GM10248 (cell line): ENCODE measurements around the gene PGLYRP4.
A peak's percentile ranks its signal among the peaks of the same experiment; 100 is the strongest.

Experiments
- CTCF ChIA-PET: fragments of 300-600 bp; sonication (Branson Sonifier 250); formaldehyde crosslinking; extraction: SDS; loops from one replicate; lab custom pipeline; 2021; ENCODE audit warnings: antibody characterized with exemption; lab: Yijun Ruan, JAX
- POLR2A ChIA-PET: fragments of 350-650 bp; sonication (Branson Sonifier 250); formaldehyde crosslinking; extraction: SDS; loops from one replicate; lab custom pipeline; 2020; ENCODE audit warnings: antibody characterized with exemption; lab: Yijun Ruan, JAX
- DNase-seq: peaks from one replicate; pipeline ENCODE4 v3.0.0; 2012; ENCODE audit errors: extremely low spot score
- CTCF ChIP-seq: IDR thresholded peaks from 2 replicates; pipeline ENCODE4 v1.5.1; 2012; ENCODE audit warnings: mild to moderate bottlenecking, low read depth; ENCODE audit errors: extremely low read depth, missing control alignments, control extremely low read depth

The PGLYRP4 gene

DNA sequence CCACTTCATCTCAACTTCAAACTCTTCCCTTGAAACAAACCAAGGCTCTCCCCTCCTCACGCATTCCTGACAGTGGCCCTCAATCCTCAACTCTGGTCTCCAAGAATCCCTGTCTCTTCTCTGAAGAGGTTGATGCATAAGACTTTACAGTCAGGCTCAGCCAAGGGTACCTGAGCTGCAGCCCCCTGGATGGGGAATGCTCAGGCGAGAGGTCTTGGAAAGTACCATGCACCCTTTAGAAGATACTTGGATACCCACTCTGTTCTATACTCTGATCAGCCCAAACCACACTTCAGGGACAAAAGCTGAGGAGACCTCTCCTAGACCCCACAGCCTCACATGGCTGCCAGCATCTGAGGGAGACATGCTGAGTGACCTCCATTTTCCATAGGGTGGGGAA lies 35.4 kb downstream of the PGLYRP4 start:
- CTCF ChIA-PET: interaction anchor here (1.1 to 3.1 kb wide), 7 partner anchors 8 to 854 kb away, joined by 3 to 17 read pairs (median 4); no protein-coding TSS in a partner anchor
- POLR2A ChIA-PET: no interaction called here
- TF ChIP-seq CTCF: no peak
- no peak for DNase-seq

DNA sequence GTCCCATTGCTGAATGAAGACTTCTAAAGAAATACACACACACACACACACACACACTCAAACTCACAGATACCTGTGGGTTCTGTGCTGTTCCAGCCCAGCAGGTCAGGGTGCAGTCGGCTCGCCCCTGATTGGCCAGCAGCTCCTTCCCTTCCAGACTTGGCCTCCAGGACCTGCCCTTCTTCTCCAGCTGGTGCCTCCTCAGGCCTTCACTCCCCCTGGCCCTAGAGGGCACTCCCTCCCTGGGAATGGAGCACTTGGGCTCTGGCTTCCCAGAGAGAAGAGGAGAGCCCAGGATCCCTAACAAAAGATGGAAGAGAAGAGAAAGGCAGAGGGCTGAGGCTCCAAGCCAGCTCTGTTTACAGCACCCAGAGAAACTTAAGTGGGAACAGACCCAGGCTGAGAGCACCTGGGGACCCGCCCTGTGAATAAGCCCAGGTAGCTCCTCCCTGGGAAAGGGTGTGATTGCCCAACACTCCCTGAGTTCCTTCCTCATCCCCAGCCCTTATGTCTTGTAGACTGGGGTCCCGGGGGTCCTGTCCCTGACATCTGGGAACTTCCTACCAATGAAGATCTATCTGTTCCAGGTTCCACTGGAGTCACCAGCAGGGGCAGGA lies 36.0 kb downstream of the PGLYRP4 start, which contains the start of gene PGLYRP3:
TSS of gene PGLYRP3 (minus strand) at position 383 of the 617 bp plus-strand sequence. CDS start 2,287 bp downstream, outside the sequence.
- ChIA-PET POLR2A (no interaction called here), CTCF (interaction anchor here (0.8 to 3.1 kb wide), 8 partner anchors 8 to 853 kb away, joined by 3 to 17 read pairs (median 4); no protein-coding TSS in a partner anchor)
- no peak for DNase-seq
- TF ChIP-seq CTCF: peak; percentile 10

DNA sequence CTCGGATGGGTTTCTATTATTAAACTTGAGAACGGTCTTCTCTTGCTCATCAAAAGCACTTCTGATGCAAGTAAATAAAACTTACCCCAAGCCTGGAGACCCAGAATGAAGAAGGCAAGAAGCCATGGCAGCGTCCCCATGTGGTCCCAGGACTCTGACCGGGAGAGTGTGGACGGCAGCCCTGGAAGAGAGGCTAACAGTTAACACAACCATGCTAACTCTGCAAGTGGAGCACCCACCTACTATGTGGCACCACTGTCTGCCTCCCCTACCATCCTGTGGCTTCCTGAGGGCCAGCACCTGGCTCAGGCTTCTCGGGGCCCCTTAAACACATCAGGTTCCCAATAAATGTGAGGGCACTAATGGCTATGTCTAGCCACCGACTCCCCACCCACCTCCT lies 38.1 kb downstream of the PGLYRP4 start:
- no peak for TF ChIP-seq CTCF
- ChIA-PET POLR2A (no interaction called here), CTCF (interaction anchor here (0.8 to 1.8 kb wide), 3 partner anchors 22 to 77 kb away, joined by 3 to 4 read pairs (median 3); no protein-coding TSS in a partner anchor)
- no peak for DNase-seq

DNA sequence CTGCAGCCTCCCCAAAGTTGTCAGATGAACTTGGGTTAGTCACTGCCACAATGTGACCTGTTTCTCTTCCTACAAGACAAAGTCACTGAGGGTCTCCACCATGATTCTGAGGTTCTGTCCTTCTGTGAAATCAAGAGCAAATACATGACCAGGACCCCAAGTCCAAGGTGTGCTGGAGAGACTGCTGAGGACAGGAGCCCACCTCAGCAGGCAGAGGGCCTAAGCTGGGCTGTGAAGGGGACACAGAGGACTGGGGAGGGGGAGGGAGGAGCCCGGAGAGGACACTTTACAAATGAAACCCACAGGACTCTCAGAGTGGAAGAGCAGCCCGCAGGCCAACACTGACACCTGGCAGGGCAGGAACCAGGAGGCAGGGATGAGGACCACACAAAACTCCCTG lies 39.2 kb downstream of the PGLYRP4 start:
- ChIA-PET POLR2A (no interaction called here), CTCF (interaction anchor here (1.1 to 1.8 kb wide), 2 partner anchors 21 to 64 kb away, joined by 3 to 4 read pairs; no protein-coding TSS in a partner anchor)
- TF ChIP-seq CTCF: no peak
- no peak for DNase-seq

DNA sequence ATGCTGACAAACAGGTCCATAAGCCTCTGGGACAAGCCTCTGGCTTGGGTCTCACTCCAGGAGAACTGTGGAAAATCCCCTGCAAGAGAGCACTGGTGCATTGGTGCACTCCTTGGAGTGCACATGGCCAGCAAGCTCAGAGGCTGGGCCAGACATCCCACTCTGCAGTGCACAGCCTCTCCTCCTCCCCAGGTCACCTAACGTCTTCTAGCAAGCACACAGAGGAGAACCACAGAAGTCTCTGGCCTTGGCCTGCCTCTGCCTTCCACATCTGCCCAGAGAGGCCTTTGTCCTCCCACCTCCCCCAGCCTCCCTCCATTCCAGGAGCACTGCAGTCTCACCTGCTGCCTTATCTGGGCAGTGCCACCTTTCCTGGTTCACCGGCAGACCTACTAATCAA lies 40.1 kb downstream of the PGLYRP4 start:
- DNase-seq: no peak
- ChIA-PET CTCF (no interaction called here), POLR2A (no interaction called here)
- no peak for TF ChIP-seq CTCF

- no peak for DNase-seq
- ChIA-PET POLR2A (no interaction called here), CTCF (no interaction called here)
- TF ChIP-seq CTCF: no peak
These were observed 41.4 kb downstream of the PGLYRP4 start for GRCh38 chr1:153307221-153307600.
